Fibroblast of pulmonary artery (primary cell): ENCODE results near the gene PACS2.
"Not testable (repeated sequence)": the region's sequence is repeated elsewhere in the genome, so short reads cannot be mapped to it uniquely, and the experiment has no call there.

Source experiments
- DNase-seq: peaks from one replicate; pipeline ENCODE4 v3.0.0-alpha.2; 2010; ENCODE audit warnings: low read depth
- H3K4me3 ChIP-seq: replicated peaks from 2 replicates; pipeline ENCODE4 v1.5.1; 2011; ENCODE audit warnings: low read depth, mild to moderate bottlenecking, control low read depth, low read length, moderate library complexity
- CTCF ChIP-seq: IDR thresholded peaks from 2 replicates; pipeline ENCODE4 v1.5.1; 2011; ENCODE audit warnings: mild to moderate bottlenecking, control low read depth, low read length, inconsistent platforms; ENCODE audit errors: missing control alignments

PACS2 gene

GRCh38 chr14:105330491-105330895 is 15.9 kb downstream of the PACS2 start:
- no peak overlapping the region for H3K4me3 ChIP-seq
- peak; percentile 69 for DNase-seq
- TF ChIP-seq CTCF = no peak

GRCh38 chr14:105331575-105332349 is 17.2 kb downstream of the PACS2 start:
- TF ChIP-seq CTCF = no peak
- H3K4me3 ChIP-seq = no peak overlapping the region
- no peak for DNase-seq

- TF ChIP-seq CTCF = no peak
- no peak overlapping the region for H3K4me3 ChIP-seq
- no peak for DNase-seq
These were observed 17.9 kb downstream of the PACS2 start for GRCh38 chr14:105332350-105332874.

- no peak for DNase-seq
- no peak for TF ChIP-seq CTCF
- H3K4me3 ChIP-seq = no peak overlapping the region
These were observed 18.5 kb downstream of the PACS2 start for GRCh38 chr14:105333020-105333490.

GRCh38 chr14:105333613-105334364 is 19.2 kb downstream of the PACS2 start:
- DNase-seq = no peak
- no peak overlapping the region for H3K4me3 ChIP-seq
- TF ChIP-seq CTCF = no peak

GRCh38 chr14:105334383-105335230 is 20.1 kb downstream of the PACS2 start:
- no peak for TF ChIP-seq CTCF
- DNase-seq = no peak
- H3K4me3 ChIP-seq = no peak overlapping the region

GRCh38 chr14:105335231-105335542 is 20.6 kb downstream of the PACS2 start:
- not testable (repeated sequence) for H3K4me3 ChIP-seq, DNase-seq
